ENCODE results near the gene RNU2-1. TPM values are rescaled to one million over a fixed set of nuclear protein-coding genes. Genes with fewer than 3 reads are reported as not detected.

Gene RNU2-1
- polyA plus RNA-seq, 1 donor from 2014 or later, result not detected

- Histone ChIP-seq H3K36me3 (ENCODE audit: insufficient read depth, low read length) (no peaks in the 10 kb centered on the region), H2AFZ (ENCODE audit: low read depth, low read length) (no peak overlapping the region)
Measured at GRCh38 chr17:43217614-43218087, 16.1 kb downstream of the RNU2-1 start.

GRCh38 chr17:43216762-43217613, 16.8 kb downstream of the RNU2-1 start:
- H3K27ac ChIP-seq (ENCODE audit: low read length), result no peak overlapping the region
- no peaks in the 10 kb centered on the region for H3K9me2 ChIP-seq (ENCODE audit: insufficient read depth, low read length)
- H3K79me2 ChIP-seq (replicated peaks; ENCODE audit: insufficient read depth, low read length), result no peaks in the 10 kb centered on the region
- H3K4me2 ChIP-seq (ENCODE audit: low read length), result no peak overlapping the region
- H4K20me1 ChIP-seq (ENCODE audit: insufficient read depth), result no peaks in the 10 kb centered on the region
- no peak for TF ChIP-seq RAD21 (conservative IDR thresholded peaks at IDR 0.05)
- no peak for TF ChIP-seq EZH2 (IDR thresholded peaks at IDR 0.05; ENCODE audit: borderline replicate concordance, insufficient read depth, low read length, poor library complexity, severe bottlenecking)
- TF ChIP-seq CTCF (IDR thresholded peaks at IDR 0.05; ENCODE audit: poor library complexity, severe bottlenecking), result no peak
- TF ChIP-seq MXI1 (conservative IDR thresholded peaks at IDR 0.05; ENCODE audit: poor library complexity, severe bottlenecking), result no peak
- TF ChIP-seq TAF1 (IDR thresholded peaks at IDR 0.05; ENCODE audit: low read depth), result no peak
- TF ChIP-seq SMC3 (conservative IDR thresholded peaks at IDR 0.05; ENCODE audit: poor library complexity), result no peak
- no peak for TF ChIP-seq EP300 (conservative IDR thresholded peaks at IDR 0.05; ENCODE audit: poor library complexity, severe bottlenecking)
- TF ChIP-seq REST (IDR thresholded peaks at IDR 0.05; ENCODE audit: borderline replicate concordance), result no peak
- TF ChIP-seq POLR2AphosphoS5 (IDR thresholded peaks at IDR 0.05), result no peak
- no peaks in the 10 kb centered on the region for H3K27me3 ChIP-seq (ENCODE audit: insufficient read depth, low read depth, low read length)
- H3K4me3 ChIP-seq (ENCODE audit: low read length), result no peak overlapping the region
- no peaks in the 10 kb centered on the region for H3K36me3 ChIP-seq (ENCODE audit: insufficient read depth, low read length)
- no peak overlapping the region for H3K9ac ChIP-seq (ENCODE audit: low read length)
- H3K9me3 ChIP-seq (ENCODE audit: low read length), result no peaks in the 10 kb centered on the region
- no peaks in the 10 kb centered on the region for H3F3A ChIP-seq (ENCODE audit: insufficient read depth, low read length, poor library complexity, severe bottlenecking)
- H2AFZ ChIP-seq (ENCODE audit: low read depth, low read length), result no peak overlapping the region

More at GRCh38 chr17:43217614-43218087, 16.1 kb downstream of the RNU2-1 start:
- Histone ChIP-seq H3K27ac (ENCODE audit: low read length) (no peak overlapping the region), H3F3A (ENCODE audit: insufficient read depth, low read length, poor library complexity, severe bottlenecking) (no peaks in the 10 kb centered on the region), H3K9me2 (ENCODE audit: insufficient read depth, low read length) (no peaks in the 10 kb centered on the region), H3K9me3 (ENCODE audit: low read length) (no peaks in the 10 kb centered on the region), H3K4me3 (ENCODE audit: low read length) (no peak overlapping the region), H3K9ac (ENCODE audit: low read length) (no peak overlapping the region), H3K4me2 (ENCODE audit: low read length) (no peak overlapping the region), H3K27me3 (ENCODE audit: insufficient read depth, low read depth, low read length) (no peaks in the 10 kb centered on the region), H4K20me1 (ENCODE audit: insufficient read depth) (no peaks in the 10 kb centered on the region), H3K79me2 (replicated peaks; ENCODE audit: insufficient read depth, low read length) (no peaks in the 10 kb centered on the region)
- TF ChIP-seq SMC3 (conservative IDR thresholded peaks at IDR 0.05; ENCODE audit: poor library complexity), result no peak
- no peak for TF ChIP-seq EZH2 (IDR thresholded peaks at IDR 0.05; ENCODE audit: borderline replicate concordance, insufficient read depth, low read length, poor library complexity, severe bottlenecking)

Measured in neural cell (in vitro differentiated cells).